ENCODE results near the gene OR52I1.

GRCh38 chr11:4607781-4608666 is 14.2 kb downstream of the OR52I1 start, which contains the start of gene TRIM68:
- TF ChIP-seq EZH2 (optimal IDR thresholded peaks at IDR 0.05; ENCODE audit: low read depth, low read length), result no peak
- TF ChIP-seq, protein P1, sequence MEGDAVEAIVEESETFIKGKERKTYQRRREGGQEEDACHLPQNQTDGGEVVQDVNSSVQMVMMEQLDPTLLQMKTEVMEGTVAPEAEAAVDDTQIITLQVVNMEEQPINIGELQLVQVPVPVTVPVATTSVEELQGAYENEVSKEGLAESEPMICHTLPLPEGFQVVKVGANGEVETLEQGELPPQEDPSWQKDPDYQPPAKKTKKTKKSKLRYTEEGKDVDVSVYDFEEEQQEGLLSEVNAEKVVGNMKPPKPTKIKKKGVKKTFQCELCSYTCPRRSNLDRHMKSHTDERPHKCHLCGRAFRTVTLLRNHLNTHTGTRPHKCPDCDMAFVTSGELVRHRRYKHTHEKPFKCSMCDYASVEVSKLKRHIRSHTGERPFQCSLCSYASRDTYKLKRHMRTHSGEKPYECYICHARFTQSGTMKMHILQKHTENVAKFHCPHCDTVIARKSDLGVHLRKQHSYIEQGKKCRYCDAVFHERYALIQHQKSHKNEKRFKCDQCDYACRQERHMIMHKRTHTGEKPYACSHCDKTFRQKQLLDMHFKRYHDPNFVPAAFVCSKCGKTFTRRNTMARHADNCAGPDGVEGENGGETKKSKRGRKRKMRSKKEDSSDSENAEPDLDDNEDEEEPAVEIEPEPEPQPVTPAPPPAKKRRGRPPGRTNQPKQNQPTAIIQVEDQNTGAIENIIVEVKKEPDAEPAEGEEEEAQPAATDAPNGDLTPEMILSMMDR (IDR thresholded peaks at IDR 0.05; ENCODE audit: low read length), result no peak
- TF ChIP-seq EZH2phosphoT487 (IDR thresholded peaks at IDR 0.05; ENCODE audit: low read length), result no peak
